Thymus (tissue), 11 donors: ENCODE measurements around the gene ASTN2. TPM values are rescaled to one million over a fixed set of nuclear protein-coding genes. Genes with fewer than 3 reads are reported as not detected.
"Not testable (repeated sequence)": the region's sequence is repeated elsewhere in the genome, so short reads cannot be mapped to it uniquely, and the experiment has no call there.

Source experiments
- DNase-seq, 9 donors: peaks; one replicate each; pipeline ENCODE4 v3.0.0-alpha.2; 2013; ENCODE audit warnings: low spot score in 9 of 9, low read depth in 6 of 9, missing footprints in 1 of 9
- H3K27ac ChIP-seq, 2 donors: one replicate each; pipeline ENCODE4 v1.5.1; 2013; ENCODE audit warnings: control low read depth in 1 of 2, low read depth in 1 of 2, low read length in 1 of 2, mild to moderate bottlenecking in 1 of 2, moderate library complexity in 1 of 2
- H3K27me3 ChIP-seq, 2 donors: one replicate each; pipeline ENCODE4 v1.5.1; 2013; ENCODE audit warnings: low read length in 1 of 2; ENCODE audit not compliant: control insufficient read depth in 2 of 2, insufficient read depth in 1 of 2
- H3K36me3 ChIP-seq, 2 donors: one replicate each; pipeline ENCODE4 v1.5.1; 2013; ENCODE audit warnings: low read length in 1 of 2, mild to moderate bottlenecking in 1 of 2, moderate library complexity in 1 of 2; ENCODE audit not compliant: control insufficient read depth in 2 of 2, insufficient read depth in 2 of 2
- H3K4me1 ChIP-seq, 2 donors: one replicate each; pipeline ENCODE4 v1.5.1; 2013; ENCODE audit warnings: low read length in 2 of 2; ENCODE audit not compliant: control insufficient read depth in 2 of 2, insufficient read depth in 2 of 2
- H3K4me3 ChIP-seq, 2 donors: one replicate each; pipeline ENCODE4 v1.5.1; 2013; ENCODE audit warnings: low read length in 2 of 2, control low read depth in 1 of 2, mild to moderate bottlenecking in 1 of 2
- H3K9me3 ChIP-seq, 2 donors: one replicate each; pipeline ENCODE4 v1.5.1; 2013; ENCODE audit warnings: low read length in 1 of 2, mild to moderate bottlenecking in 1 of 2; ENCODE audit not compliant: control insufficient read depth in 2 of 2, insufficient read depth in 1 of 2
- WGBS: extraction: QIAGEN DNeasy Blood & Tissue Kit; methylation state at CpG from one replicate; pipeline ENCODE4 v1.1.7; 2013; 5-methylcytosine and 5-hydroxymethylcytosine counted together
- polyA plus RNA-seq: library from polyadenylated mRNA; stranded (reverse); fragments of 200-250 nt; gene quantifications from one replicate; pipeline ENCODE4 v1.2.3, GENCODE V29; 2013
- total RNA-seq: library from RNA; stranded (reverse); fragments of 120-200 nt; gene quantifications from one replicate; pipeline ENCODE4 v1.2.4, GENCODE V29; 2013
- donor health status: healthy.

Gene ASTN2
- total and polyA plus RNA-seq, 2 donors: 5.8 to 5.9 TPM

- Histone ChIP-seq H3K27me3 (no peaks in the 10 kb centered on the region), H3K9me3 (no peaks in the 10 kb centered on the region), H3K36me3 (no peaks in the 10 kb centered on the region), H3K4me1 (no peaks in the 10 kb centered on the region), H3K4me3 (no peak overlapping the region), H3K27ac (peak overlapping the region in 1 of 2 donors; percentile 56)
- 66% methylated on average over 4 of the region's 4 CpGs for WGBS
- DNase-seq: peak in 2 of 9 donors; percentile 7 to 21
Measured at GRCh38 chr9:116855881-116856662, 558.8 kb downstream of the ASTN2 start.

GRCh38 chr9:116849721-116850120 lies 565.1 kb downstream of the ASTN2 start:
- no peak for DNase-seq
- H3K27ac ChIP-seq: no peak overlapping the region
- WGBS: 98% methylated on average over 3 of the region's 3 CpGs
- no peak overlapping the region for H3K4me3 ChIP-seq
- H3K27me3 ChIP-seq: no peaks in the 10 kb centered on the region
- no peaks in the 10 kb centered on the region for H3K36me3 ChIP-seq
- H3K9me3 ChIP-seq: no peaks in the 10 kb centered on the region
- H3K4me1 ChIP-seq: no peaks in the 10 kb centered on the region

- Histone ChIP-seq H3K27ac (no peak overlapping the region), H3K4me3 (no peak overlapping the region), H3K36me3 (no peaks in the 10 kb centered on the region), H3K4me1 (no peaks in the 10 kb centered on the region), H3K27me3 (no peaks in the 10 kb centered on the region), H3K9me3 (no peaks in the 10 kb centered on the region)
- DNase-seq: no peak
Measured at GRCh38 chr9:116844621-116845020, 570.2 kb downstream of the ASTN2 start.

GRCh38 chr9:116843863-116844620 lies 570.8 kb downstream of the ASTN2 start:
- H3K27ac ChIP-seq: no peak overlapping the region
- no peak for DNase-seq
- 67% methylated on average over 7 of the region's 7 CpGs for WGBS

GRCh38 chr9:116842658-116843057 lies 572.2 kb downstream of the ASTN2 start:
- Histone ChIP-seq H3K27me3 (no peaks in the 10 kb centered on the region), H3K9me3 (no peaks in the 10 kb centered on the region), H3K4me3 (no peak overlapping the region), H3K27ac (no peak overlapping the region), H3K36me3 (no peaks in the 10 kb centered on the region), H3K4me1 (peaks cover 0 to 1% of the 10 kb centered on the region in 2 donors)
- DNase-seq: no peak
- WGBS: 90% methylated on average over 6 of the region's 6 CpGs

More at GRCh38 chr9:116843863-116844620, 570.8 kb downstream of the ASTN2 start:
- Histone ChIP-seq H3K4me3 (no peak overlapping the region), H3K9me3 (no peaks in the 10 kb centered on the region), H3K27me3 (no peaks in the 10 kb centered on the region), H3K4me1 (no peaks in the 10 kb centered on the region), H3K36me3 (no peaks in the 10 kb centered on the region)

- 90% methylated on average over 7 of the region's 7 CpGs for WGBS
- H3K4me3 ChIP-seq, H3K9me3 ChIP-seq, H3K36me3 ChIP-seq, DNase-seq, H3K27me3 ChIP-seq, H3K4me1 ChIP-seq: not testable (repeated sequence)
- peak overlapping the region in 1 of 2 donors; percentile 46 for H3K27ac ChIP-seq
Measured at GRCh38 chr9:116838468-116838867, 576.4 kb downstream of the ASTN2 start.

- no peaks in the 10 kb centered on the region for H3K27me3 ChIP-seq
- peak overlapping the region; percentile 68 to 78 for H3K27ac ChIP-seq
- H3K36me3 ChIP-seq: no peaks in the 10 kb centered on the region
- 64% methylated on average over 5 of the region's 5 CpGs for WGBS
- DNase-seq: no peak
- H3K4me3 ChIP-seq: no peak overlapping the region
- peaks cover 0 to 2% of the 10 kb centered on the region in 2 donors for H3K4me1 ChIP-seq
- H3K9me3 ChIP-seq: no peaks in the 10 kb centered on the region
Measured at GRCh38 chr9:116837018-116837989, 577.6 kb downstream of the ASTN2 start.

GRCh38 chr9:116830321-116830720 lies 584.5 kb downstream of the ASTN2 start:
- not testable (repeated sequence) for H3K36me3 ChIP-seq, H3K27me3 ChIP-seq, DNase-seq, H3K9me3 ChIP-seq, H3K27ac ChIP-seq, H3K4me3 ChIP-seq, H3K4me1 ChIP-seq
- WGBS: 97% methylated on average over 2 of the region's 2 CpGs
